22Rv1 (cell line): ENCODE results near the gene PIP5K1B.

Experiments
- CTCF ChIP-seq: fragments of 450-650 bp; IDR thresholded peaks from 2 replicates; pipeline ENCODE4 v1.5.1; 2017; ENCODE audit warnings: mild to moderate bottlenecking
- ZFX ChIP-seq: fragments of 450-650 bp; IDR thresholded peaks from 2 replicates; pipeline ENCODE4 v1.6.1; 2017; ENCODE audit warnings: antibody characterized with exemption, borderline replicate concordance

GRCh38 chr9:68727636-68728035, 22.6 kb downstream of the PIP5K1B start:
- TF ChIP-seq CTCF (no peak), ZFX (no peak)
